Activated T-helper 17 cell treated with anti-CD3 and anti-CD28 coated beads, Interleukin-2, amount 50 U/mL, for 72 hours (primary cell): ENCODE results near the gene STARD3NL. TPM values are rescaled to one million over a fixed set of nuclear protein-coding genes. Genes with fewer than 3 reads are reported as not detected.
A peak's percentile ranks its signal among the peaks of the same experiment; 100 is the strongest.

Experiments used
- ATAC-seq: fragments of 150-1000 bp; cut with Tn5 transposase; replicated peaks from 2 replicates; pipeline ENCODE4 v1.10.0; 2021; ENCODE audit warnings: mild to moderate bottlenecking, moderate library complexity
- H3K27ac Mint-ChIP-seq: one replicate; pipeline ENCODE4 v1.8.0; 2022; ENCODE audit warnings: mixed read lengths
- H3K27me3 Mint-ChIP-seq: one replicate; pipeline ENCODE4 v1.8.0; 2022; ENCODE audit warnings: mixed read lengths
- H3K36me3 Mint-ChIP-seq: one replicate; pipeline ENCODE4 v1.8.0; 2022; ENCODE audit warnings: low read depth, mild to moderate bottlenecking, mixed read lengths
- H3K4me1 Mint-ChIP-seq: one replicate; pipeline ENCODE4 v1.8.0; 2022; ENCODE audit warnings: mixed read lengths
- H3K4me3 Mint-ChIP-seq: one replicate; pipeline ENCODE4 v1.8.0; 2022; ENCODE audit warnings: mild to moderate bottlenecking, mixed read lengths
- H3K9me3 Mint-ChIP-seq: one replicate; pipeline ENCODE4 v1.8.0; 2022; ENCODE audit warnings: mixed read lengths
- total RNA-seq, 2 donors: library from RNA; stranded (reverse); gene quantifications; one replicate each; pipeline ENCODE4 v1.2.3, GENCODE V29; 2022

Gene STARD3NL
- total RNA-seq = 10 to 100 TPM; 20.6 to 28.9 TPM

GRCh38 chr7:38178004-38178694 is at the start of gene STARD3NL:
STARD3NL (plus strand) TSS chr7:38178245; CDS start chr7:38207505, 29,260 bp downstream.
- H3K4me1 Mint-ChIP-seq = peaks cover 15% of the 10 kb centered on the region
- peak within 1 kb of the TSS; percentile 93 for H3K4me3 Mint-ChIP-seq
- no peaks in the 10 kb centered on the region for H3K36me3 Mint-ChIP-seq
- no peaks in the 10 kb centered on the region for H3K9me3 Mint-ChIP-seq
- peaks cover 12% of the 10 kb centered on the region for H3K27me3 Mint-ChIP-seq
- peak; percentile 99 for ATAC-seq
- H3K27ac Mint-ChIP-seq = peak within 1 kb of the TSS; percentile 86

GRCh38 chr7:38129162-38129561 is 48.9 kb upstream of the STARD3NL start:
- H3K36me3 Mint-ChIP-seq = no peaks in the 10 kb centered on the region
- no peaks in the 10 kb centered on the region for H3K9me3 Mint-ChIP-seq
- H3K27me3 Mint-ChIP-seq = peaks cover 26% of the 10 kb centered on the region
- H3K4me1 Mint-ChIP-seq = no peaks in the 10 kb centered on the region
- ATAC-seq = no peak
- no peak overlapping the region for H3K4me3 Mint-ChIP-seq
- H3K27ac Mint-ChIP-seq = no peak overlapping the region

- ATAC-seq = no peak
- H3K4me1 Mint-ChIP-seq = no peaks in the 10 kb centered on the region
- no peak overlapping the region for H3K27ac Mint-ChIP-seq
- H3K36me3 Mint-ChIP-seq = no peaks in the 10 kb centered on the region
- peaks cover 26% of the 10 kb centered on the region for H3K27me3 Mint-ChIP-seq
- H3K9me3 Mint-ChIP-seq = no peaks in the 10 kb centered on the region
- no peak overlapping the region for H3K4me3 Mint-ChIP-seq
These were observed 48.5 kb upstream of the STARD3NL start for GRCh38 chr7:38129579-38129978.

- no peak overlapping the region for H3K27ac Mint-ChIP-seq
- no peak overlapping the region for H3K4me3 Mint-ChIP-seq
- peaks cover 18% of the 10 kb centered on the region for H3K27me3 Mint-ChIP-seq
- no peaks in the 10 kb centered on the region for H3K4me1 Mint-ChIP-seq
- H3K36me3 Mint-ChIP-seq = no peaks in the 10 kb centered on the region
- no peaks in the 10 kb centered on the region for H3K9me3 Mint-ChIP-seq
- no peak for ATAC-seq
These were observed 39.9 kb upstream of the STARD3NL start for GRCh38 chr7:38138171-38138570.

GRCh38 chr7:38141187-38141586 is 36.9 kb upstream of the STARD3NL start:
- Mint-ChIP-seq H3K27ac (no peak overlapping the region), H3K4me3 (no peak overlapping the region), H3K36me3 (no peaks in the 10 kb centered on the region), H3K9me3 (no peaks in the 10 kb centered on the region), H3K27me3 (peaks cover 9% of the 10 kb centered on the region), H3K4me1 (no peaks in the 10 kb centered on the region)
- no peak for ATAC-seq

GRCh38 chr7:38142736-38143135 is 35.3 kb upstream of the STARD3NL start:
- H3K4me1 Mint-ChIP-seq = no peaks in the 10 kb centered on the region
- ATAC-seq = no peak
- H3K27ac Mint-ChIP-seq = no peak overlapping the region
- no peaks in the 10 kb centered on the region for H3K9me3 Mint-ChIP-seq
- peaks cover 3% of the 10 kb centered on the region for H3K27me3 Mint-ChIP-seq
- H3K4me3 Mint-ChIP-seq = no peak overlapping the region
- no peaks in the 10 kb centered on the region for H3K36me3 Mint-ChIP-seq

- no peak overlapping the region for H3K27ac Mint-ChIP-seq
- H3K9me3 Mint-ChIP-seq = no peaks in the 10 kb centered on the region
- H3K27me3 Mint-ChIP-seq = peaks cover 8% of the 10 kb centered on the region
- H3K36me3 Mint-ChIP-seq = no peaks in the 10 kb centered on the region
- H3K4me3 Mint-ChIP-seq = no peak overlapping the region
- no peaks in the 10 kb centered on the region for H3K4me1 Mint-ChIP-seq
- no peak for ATAC-seq
These were observed 31.0 kb upstream of the STARD3NL start for GRCh38 chr7:38147005-38147404.

GRCh38 chr7:38151556-38151955 is 26.5 kb upstream of the STARD3NL start:
- no peak overlapping the region for H3K4me3 Mint-ChIP-seq
- H3K27ac Mint-ChIP-seq = no peak overlapping the region
- H3K4me1 Mint-ChIP-seq = no peaks in the 10 kb centered on the region
- H3K36me3 Mint-ChIP-seq = no peaks in the 10 kb centered on the region
- ATAC-seq = no peak
- H3K27me3 Mint-ChIP-seq = peaks cover 30% of the 10 kb centered on the region
- peaks cover 3% of the 10 kb centered on the region for H3K9me3 Mint-ChIP-seq

- peaks cover 30% of the 10 kb centered on the region for H3K27me3 Mint-ChIP-seq
- H3K4me1 Mint-ChIP-seq = no peaks in the 10 kb centered on the region
- no peak for ATAC-seq
- no peak overlapping the region for H3K27ac Mint-ChIP-seq
- no peaks in the 10 kb centered on the region for H3K36me3 Mint-ChIP-seq
- H3K4me3 Mint-ChIP-seq = no peak overlapping the region
- H3K9me3 Mint-ChIP-seq = peaks cover 3% of the 10 kb centered on the region
These were observed 24.5 kb upstream of the STARD3NL start for GRCh38 chr7:38153515-38153914.

- H3K4me1 Mint-ChIP-seq = no peaks in the 10 kb centered on the region
- ATAC-seq = no peak
- peaks cover 26% of the 10 kb centered on the region for H3K27me3 Mint-ChIP-seq
- H3K27ac Mint-ChIP-seq = no peak overlapping the region
- H3K36me3 Mint-ChIP-seq = no peaks in the 10 kb centered on the region
- no peak overlapping the region for H3K4me3 Mint-ChIP-seq
- H3K9me3 Mint-ChIP-seq = peaks cover 3% of the 10 kb centered on the region
These were observed 23.8 kb upstream of the STARD3NL start for GRCh38 chr7:38154278-38154677.

- no peaks in the 10 kb centered on the region for H3K36me3 Mint-ChIP-seq
- no peak overlapping the region for H3K27ac Mint-ChIP-seq
- no peaks in the 10 kb centered on the region for H3K4me1 Mint-ChIP-seq
- H3K4me3 Mint-ChIP-seq = no peak overlapping the region
- no peak for ATAC-seq
- H3K27me3 Mint-ChIP-seq = peaks cover 29% of the 10 kb centered on the region
- peaks cover 6% of the 10 kb centered on the region for H3K9me3 Mint-ChIP-seq
These were observed 18.0 kb upstream of the STARD3NL start for GRCh38 chr7:38160003-38160571.

- Mint-ChIP-seq H3K36me3 (no peaks in the 10 kb centered on the region), H3K27me3 (peaks cover 27% of the 10 kb centered on the region), H3K4me1 (no peaks in the 10 kb centered on the region), H3K27ac (no peak overlapping the region), H3K4me3 (no peak overlapping the region), H3K9me3 (peaks cover 3% of the 10 kb centered on the region)
- ATAC-seq = no peak
These were observed 16.0 kb upstream of the STARD3NL start for GRCh38 chr7:38162036-38162435.

GRCh38 chr7:38163671-38164070 is 14.4 kb upstream of the STARD3NL start:
- no peak overlapping the region for H3K27ac Mint-ChIP-seq
- ATAC-seq = no peak
- peaks cover 31% of the 10 kb centered on the region for H3K27me3 Mint-ChIP-seq
- H3K36me3 Mint-ChIP-seq = no peaks in the 10 kb centered on the region
- H3K4me3 Mint-ChIP-seq = no peak overlapping the region
- no peaks in the 10 kb centered on the region for H3K4me1 Mint-ChIP-seq
- H3K9me3 Mint-ChIP-seq = peaks cover 3% of the 10 kb centered on the region

GRCh38 chr7:38168890-38169570 is 9.0 kb upstream of the STARD3NL start:
- peaks cover 13% of the 10 kb centered on the region for H3K4me1 Mint-ChIP-seq
- H3K4me3 Mint-ChIP-seq = no peak overlapping the region

GRCh38 chr7:38169847-38170246 is 8.2 kb upstream of the STARD3NL start:
- H3K4me1 Mint-ChIP-seq = peaks cover 14% of the 10 kb centered on the region
- no peaks in the 10 kb centered on the region for H3K9me3 Mint-ChIP-seq
- peaks cover 26% of the 10 kb centered on the region for H3K27me3 Mint-ChIP-seq
- peak; percentile 39 for ATAC-seq
- H3K4me3 Mint-ChIP-seq = no peak overlapping the region
- no peaks in the 10 kb centered on the region for H3K36me3 Mint-ChIP-seq
- no peak overlapping the region for H3K27ac Mint-ChIP-seq

More at GRCh38 chr7:38168890-38169570, 9.0 kb upstream of the STARD3NL start:
- Mint-ChIP-seq H3K27ac (no peak overlapping the region), H3K9me3 (no peaks in the 10 kb centered on the region), H3K36me3 (no peaks in the 10 kb centered on the region), H3K27me3 (peaks cover 27% of the 10 kb centered on the region)
- no peak for ATAC-seq
